MCF 10A (cell line): ENCODE data around the gene MEF2B. TPM values are rescaled to one million over a fixed set of nuclear protein-coding genes. Genes with fewer than 3 reads are reported as not detected.
"Not testable (repeated sequence)": the region's sequence is repeated elsewhere in the genome, so short reads cannot be mapped to it uniquely, and the experiment has no call there.

Experiments used
- BruUV-seq: library from RNA; stranded (reverse); fragments of 400-500 nt; replicated peaks from 2 replicates; lab custom pipeline; 2021; lab: Mats Ljungman, UMichigan
- CTCF ChIA-PET: fragments of 300-600 bp; sonication (Branson Sonifier 250); formaldehyde crosslinking; extraction: SDS; loops from one replicate; lab custom pipeline; 2021; ENCODE audit warnings: antibody characterized with exemption, inconsistent platforms; lab: Yijun Ruan, JAX
- POLR2A ChIA-PET: fragments of 300-600, 350-650 bp; sonication (Branson Sonifier 250); formaldehyde crosslinking; extraction: SDS; loops from one replicate; lab custom pipeline; 2020; ENCODE audit warnings: antibody characterized with exemption, inconsistent platforms; lab: Yijun Ruan, JAX
- DNase-seq: peaks from one replicate; pipeline ENCODE4 v3.0.0-alpha.2; 2018; ENCODE audit not compliant: unreplicated experiment
- H3K27ac Mint-ChIP-seq: one replicate; pipeline ENCODE4 v1.8.0; 2022; ENCODE audit warnings: mild to moderate bottlenecking, low read depth, mixed read lengths; ENCODE audit not compliant: unreplicated experiment
- H3K27me3 Mint-ChIP-seq: one replicate; pipeline ENCODE4 v1.8.0; 2022; ENCODE audit warnings: mixed read lengths; ENCODE audit not compliant: insufficient read depth, unreplicated experiment
- H3K36me3 Mint-ChIP-seq: one replicate; pipeline ENCODE4 v1.8.0; 2022; ENCODE audit warnings: mild to moderate bottlenecking, moderate library complexity, mixed read lengths; ENCODE audit not compliant: insufficient read depth, unreplicated experiment
- H3K4me1 Mint-ChIP-seq: one replicate; pipeline ENCODE4 v1.8.0; 2022; ENCODE audit warnings: mixed read lengths; ENCODE audit not compliant: insufficient read depth, unreplicated experiment
- H3K4me3 Mint-ChIP-seq: one replicate; pipeline ENCODE4 v1.8.0; 2022; ENCODE audit warnings: mild to moderate bottlenecking, moderate library complexity, mixed read lengths; ENCODE audit not compliant: unreplicated experiment
- H3K9me3 Mint-ChIP-seq: one replicate; pipeline ENCODE4 v1.8.0; 2022; ENCODE audit warnings: mixed read lengths; ENCODE audit not compliant: unreplicated experiment
- CTCF ChIP-seq: fragments of 200-600 bp; IDR thresholded peaks from one replicate; pipeline ENCODE4 v1.8.0; 2022; ENCODE audit warnings: antibody characterized with exemption, mild to moderate bottlenecking; ENCODE audit not compliant: unreplicated experiment
- intact Hi-C: fragments of 100-400 bp; cut with micrococcal nuclease; formaldehyde crosslinking; loops from 2 replicates; pipeline ENCODE4 v1.14.1; 2022
- total RNA-seq: library from RNA; stranded (reverse); gene quantifications from 2 replicates; pipeline ENCODE4 v1.2.3, GENCODE V29; 2022

The MEF2B gene
- total RNA-seq, 1 experiment from 2014 or later, result 1.4 TPM

GRCh38 chr19:19103167-19103566 lies 66.9 kb downstream of the MEF2B start:
- CTCF ChIA-PET, result no interaction called here
- Mint-ChIP-seq H3K4me1 (no peaks in the 10 kb centered on the region), H3K4me3 (no peak overlapping the region), H3K9me3 (no peaks in the 10 kb centered on the region), H3K27me3 (no peaks in the 10 kb centered on the region), H3K27ac (no peak overlapping the region), H3K36me3 (peaks cover 6% of the 10 kb centered on the region)
- POLR2A ChIA-PET, result no interaction called here
- intact Hi-C loops, result no loop called here
- no TSS peak for BruUV-seq
- no peak for TF ChIP-seq CTCF
- DNase-seq, result no peak

DNA sequence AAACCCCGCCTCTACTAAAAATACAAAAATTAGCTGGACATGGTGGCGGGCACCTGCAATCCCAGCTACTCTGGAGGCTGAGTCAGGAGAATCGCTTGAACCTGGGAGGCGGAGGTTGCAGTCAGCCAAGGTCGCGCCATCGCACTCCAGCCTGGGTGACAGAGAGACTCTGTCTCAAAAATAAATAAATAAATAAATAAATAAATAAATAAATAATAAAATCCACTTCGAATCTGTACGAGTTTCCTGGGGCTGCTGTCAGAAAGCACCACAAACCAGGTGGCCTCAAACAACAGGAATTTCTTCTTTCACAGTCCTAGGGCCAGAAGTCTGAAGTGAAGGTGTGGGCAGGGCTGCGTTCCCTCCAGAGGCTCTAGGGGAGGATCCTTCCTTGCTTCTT lies 67.5 kb downstream of the MEF2B start:
- H3K36me3 Mint-ChIP-seq, H3K9me3 Mint-ChIP-seq, intact Hi-C loops, H3K27ac Mint-ChIP-seq, H3K4me1 Mint-ChIP-seq, H3K4me3 Mint-ChIP-seq, DNase-seq, BruUV-seq, H3K27me3 Mint-ChIP-seq, CTCF ChIA-PET: not testable (repeated sequence)
- POLR2A ChIA-PET, result interaction anchor here (0.7 kb wide), 1 partner anchor 431 kb away, joined by 3 read pairs; no protein-coding TSS in a partner anchor

GRCh38 chr19:19101540-19101939 lies 68.5 kb downstream of the MEF2B start:
- CTCF ChIA-PET, result no interaction called here
- DNase-seq, result no peak
- Mint-ChIP-seq H3K4me3 (no peak overlapping the region), H3K27me3 (no peaks in the 10 kb centered on the region), H3K27ac (no peak overlapping the region), H3K36me3 (no peaks in the 10 kb centered on the region), H3K9me3 (no peaks in the 10 kb centered on the region), H3K4me1 (no peaks in the 10 kb centered on the region)
- intact Hi-C loops, result no loop called here
- no TSS peak for BruUV-seq
- POLR2A ChIA-PET, result no interaction called here
- TF ChIP-seq CTCF, result no peak

DNA sequence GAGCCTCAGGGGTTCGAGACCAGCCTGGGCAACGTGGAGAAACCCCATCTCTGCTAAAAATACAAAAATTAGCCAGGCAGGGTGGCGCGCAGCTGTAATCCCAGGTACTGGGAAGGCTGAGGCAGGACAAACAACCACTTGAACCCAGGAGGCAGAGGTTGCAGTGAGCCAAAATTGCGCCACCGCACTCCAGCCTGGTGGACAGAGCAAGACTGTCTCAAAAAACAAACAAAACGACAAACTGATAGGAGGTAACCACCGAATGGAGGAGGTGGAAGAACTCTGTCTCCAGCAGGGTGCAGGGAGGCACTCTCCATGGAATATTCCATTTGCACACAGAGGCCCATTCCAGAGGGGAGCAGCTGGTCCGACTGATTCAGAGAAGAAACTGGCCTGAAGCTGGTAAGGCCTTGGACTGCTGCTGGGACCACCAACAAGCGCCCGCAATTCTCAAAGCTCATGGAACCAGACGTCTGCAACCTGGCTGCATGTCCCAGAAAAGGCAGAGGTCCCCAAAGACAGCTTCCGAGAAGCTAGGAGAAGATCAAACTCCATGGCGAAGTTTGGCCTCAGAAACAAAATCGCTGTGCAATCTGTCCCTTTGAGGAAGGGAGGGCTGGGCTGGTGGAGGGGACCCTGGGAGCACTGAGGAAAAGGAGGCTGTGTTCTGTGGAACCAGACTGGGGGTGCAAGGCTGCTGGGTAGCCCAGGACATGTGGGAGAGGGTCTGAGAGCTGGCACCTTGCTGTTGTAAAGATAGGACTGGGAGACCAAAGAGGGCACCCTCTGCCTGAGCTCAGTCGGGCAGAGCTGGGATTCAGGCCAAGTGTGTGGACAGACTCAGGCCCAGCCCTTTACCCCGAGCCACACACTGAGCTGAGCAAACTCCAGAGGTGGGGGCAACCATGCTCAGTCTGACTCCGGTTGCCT lies 71.1 kb downstream of the MEF2B start:
- Mint-ChIP-seq H3K4me3 (no peak overlapping the region), H3K27ac (no peak overlapping the region), H3K4me1 (no peaks in the 10 kb centered on the region), H3K27me3 (no peaks in the 10 kb centered on the region), H3K36me3 (no peaks in the 10 kb centered on the region), H3K9me3 (no peaks in the 10 kb centered on the region)
- TF ChIP-seq CTCF, result no peak
- POLR2A ChIA-PET, result interaction anchor here (1.9 kb wide), 1 partner anchor 13 kb away, joined by 4 read pairs; no protein-coding TSS in a partner anchor
- CTCF ChIA-PET, result interaction anchor here (0.8 to 2.3 kb wide), 2 partner anchors 17 to 22 kb away, joined by 3 to 6 read pairs; no protein-coding TSS in a partner anchor
- intact Hi-C loops, result no loop called here
- no TSS peak for BruUV-seq
- no peak for DNase-seq
